H9 (cell line): Measurements from ENCODE around the gene OSR1. TPM values are rescaled to one million over a fixed set of nuclear protein-coding genes. Genes with fewer than 3 reads are reported as not detected.
A peak's percentile ranks its signal among the peaks of the same experiment; 100 is the strongest.
"Not testable (repeated sequence)": the region's sequence is repeated elsewhere in the genome, so short reads cannot be mapped to it uniquely, and the experiment has no call there.

Experiments
- DNase-seq: peaks from one replicate; pipeline ENCODE4 v3.0.0-alpha.2; 2017
- H2AFZ ChIP-seq: one replicate; pipeline ENCODE4 v1.6.1; 2013; ENCODE audit warnings: mild to moderate bottlenecking, low read length, control low read depth, moderate library complexity
- H2AK5ac ChIP-seq: 2 replicates; pipeline ENCODE4 v1.6.1; 2013; ENCODE audit warnings: low read length, control low read depth, mixed read lengths; ENCODE audit not compliant: insufficient read length
- H2BK120ac ChIP-seq: one replicate; pipeline ENCODE4 v1.6.1; 2013; ENCODE audit warnings: low read depth, mild to moderate bottlenecking, low read length, control low read depth, inconsistent platforms; ENCODE audit not compliant: poor library complexity, severe bottlenecking
- H2BK12ac ChIP-seq: 2 replicates; pipeline ENCODE4 v1.6.1; 2013; ENCODE audit warnings: low read length, control low read depth, mixed read lengths, low read depth; ENCODE audit not compliant: insufficient read length
- H2BK15ac ChIP-seq: 2 replicates; pipeline ENCODE4 v1.6.1; 2013; ENCODE audit warnings: low read depth, low read length, control low read depth
- H2BK20ac ChIP-seq: one replicate; pipeline ENCODE4 v1.6.1; 2013; ENCODE audit warnings: low read depth, mild to moderate bottlenecking, low read length, control low read depth, inconsistent platforms; ENCODE audit not compliant: poor library complexity, severe bottlenecking
- H2BK5ac ChIP-seq: 2 replicates; pipeline ENCODE4 v1.6.1; 2013; ENCODE audit warnings: low read length, control low read depth, mixed read lengths; ENCODE audit not compliant: insufficient read length
- H3K14ac ChIP-seq: 2 replicates; pipeline ENCODE4 v1.6.1; 2013; ENCODE audit warnings: low read length, control low read depth; ENCODE audit not compliant: insufficient read depth
- H3K18ac ChIP-seq: 2 replicates; pipeline ENCODE4 v1.6.1; 2013; ENCODE audit warnings: low read depth, mild to moderate bottlenecking, mixed read lengths, low read length, control low read depth; ENCODE audit not compliant: insufficient read length
- H3K23ac ChIP-seq: 2 replicates; pipeline ENCODE4 v1.6.1; 2013; ENCODE audit warnings: low read length, control low read depth, mixed read lengths, low read depth; ENCODE audit not compliant: insufficient read length
- H3K23me2 ChIP-seq: 2 replicates; pipeline ENCODE4 v1.6.1; 2013; ENCODE audit warnings: low read depth, mild to moderate bottlenecking, mixed read lengths, low read length, control low read depth; ENCODE audit not compliant: insufficient read length, poor library complexity, severe bottlenecking
- H3K27ac ChIP-seq: 2 replicates; pipeline ENCODE4 v1.5.1; 2013; ENCODE audit warnings: low read length, control low read depth, mixed read lengths, low read depth; ENCODE audit not compliant: insufficient read length
- H3K27me3 ChIP-seq: 2 replicates; pipeline ENCODE4 v1.6.1; 2013; ENCODE audit warnings: low read length, control low read depth, inconsistent platforms; ENCODE audit not compliant: insufficient read depth
- H3K4ac ChIP-seq: 2 replicates; pipeline ENCODE4 v1.6.1; 2013; ENCODE audit warnings: low read depth, mild to moderate bottlenecking, control low read depth, inconsistent platforms, low read length, moderate library complexity
- H3K4me1 ChIP-seq: 2 replicates; pipeline ENCODE4 v1.6.1; 2013; ENCODE audit warnings: low read length, control low read depth, inconsistent platforms; ENCODE audit not compliant: insufficient read depth
- H3K4me2 ChIP-seq: 2 replicates; pipeline ENCODE4 v1.6.1; 2013; ENCODE audit warnings: low read length, control low read depth, mixed read lengths; ENCODE audit not compliant: insufficient read length, insufficient read depth
- H3K56ac ChIP-seq: 2 replicates; pipeline ENCODE4 v1.6.1; 2013; ENCODE audit warnings: low read depth, mild to moderate bottlenecking, mixed read lengths, low read length, control low read depth; ENCODE audit not compliant: insufficient read length
- H3K79me1 ChIP-seq: 2 replicates; pipeline ENCODE4 v1.6.1; 2013; ENCODE audit warnings: low read depth, mild to moderate bottlenecking, moderate library complexity, low read length, control low read depth, inconsistent platforms; ENCODE audit not compliant: insufficient read depth, poor library complexity, severe bottlenecking
- H3K79me2 ChIP-seq: 2 replicates; pipeline ENCODE4 v1.6.1; 2013; ENCODE audit warnings: low read length, control low read depth, inconsistent platforms; ENCODE audit not compliant: insufficient read depth
- H3K9ac ChIP-seq: 2 replicates; pipeline ENCODE4 v1.6.1; 2013; ENCODE audit warnings: low read length, control low read depth, mixed read lengths; ENCODE audit not compliant: insufficient read length; ENCODE audit errors: extremely low read depth
- H3K9me3 ChIP-seq: one replicate; pipeline ENCODE4 v1.6.1; 2013; ENCODE audit warnings: low read depth, low read length, inconsistent platforms; ENCODE audit not compliant: control insufficient read depth
- H3T11ph ChIP-seq: one replicate; pipeline ENCODE4 v1.6.1; 2013; ENCODE audit warnings: mild to moderate bottlenecking, low read length, control low read depth, inconsistent platforms
- H4K20me1 ChIP-seq: one replicate; pipeline ENCODE4 v1.6.1; 2013; ENCODE audit not compliant: control insufficient read depth, insufficient read length, insufficient read depth
- H4K5ac ChIP-seq: 2 replicates; pipeline ENCODE4 v1.6.1; 2013; ENCODE audit warnings: low read depth, mild to moderate bottlenecking, mixed read lengths, low read length, control low read depth; ENCODE audit not compliant: insufficient read length
- H4K8ac ChIP-seq: replicated peaks from 2 replicates; pipeline ENCODE4 v1.6.1; 2013; ENCODE audit warnings: low read length, control low read depth, mixed read lengths, low read depth; ENCODE audit not compliant: insufficient read length
- H4K91ac ChIP-seq: 2 replicates; pipeline ENCODE4 v1.6.1; 2013; ENCODE audit warnings: low read depth, mild to moderate bottlenecking, moderate library complexity, mixed read lengths, low read length, control low read depth; ENCODE audit not compliant: insufficient read length
- H3K27ac Mint-ChIP-seq, 3 experiments: 2 replicates in 2 of 3; 3 replicates in 1 of 3; pipeline ENCODE4 v1.8.0; 2020 to 2021; ENCODE audit warnings: mixed read lengths in 3 of 3, mild to moderate bottlenecking in 1 of 3, moderate library complexity in 1 of 3
- H3K27me3 Mint-ChIP-seq: 2 replicates; pipeline ENCODE4 v1.8.0; 2021; ENCODE audit warnings: low read depth, mild to moderate bottlenecking, moderate library complexity, mixed read lengths
- H3K36me3 Mint-ChIP-seq, 3 experiments: 2 replicates in 2 of 3; 3 replicates in 1 of 3; pipeline ENCODE4 v1.8.0; 2020 to 2021; ENCODE audit warnings: low read depth in 3 of 3, mixed read lengths in 3 of 3; ENCODE audit not compliant: insufficient read depth in 1 of 3
- H3K4me1 Mint-ChIP-seq, 2 experiments: 2 replicates each; pipeline ENCODE4 v1.8.0; 2020; ENCODE audit warnings: mixed read lengths in 2 of 2
- H3K4me3 Mint-ChIP-seq, 2 experiments: 2 replicates in 1 of 2; 3 replicates in 1 of 2; pipeline ENCODE4 v1.8.0; 2020 to 2021; ENCODE audit warnings: mild to moderate bottlenecking in 2 of 2, mixed read lengths in 2 of 2, moderate library complexity in 1 of 2
- H3K9me3 Mint-ChIP-seq, 2 experiments: 2 replicates in 1 of 2; 3 replicates in 1 of 2; pipeline ENCODE4 v1.8.0; 2020; ENCODE audit warnings: mild to moderate bottlenecking in 2 of 2, mixed read lengths in 2 of 2, moderate library complexity in 1 of 2
- WGBS: extraction: QIAGEN DNeasy Blood & Tissue Kit; methylation state at CpG from one replicate; pipeline ENCODE4 v1.1.7; 2013; ENCODE audit warnings: missing lambda C conversion rate, low lambda C conversion rate, mixed read lengths; ENCODE audit not compliant: insufficient read length; ENCODE audit errors: extremely low coverage; 5-methylcytosine and 5-hydroxymethylcytosine counted together
- total RNA-seq: library from RNA; stranded (reverse); gene quantifications from 2 replicates; pipeline ENCODE4 v1.2.1, GENCODE V29; 2021

OSR1 gene
- total RNA-seq, 1 experiment from 2014 or later: 0.35 TPM

DNA sequence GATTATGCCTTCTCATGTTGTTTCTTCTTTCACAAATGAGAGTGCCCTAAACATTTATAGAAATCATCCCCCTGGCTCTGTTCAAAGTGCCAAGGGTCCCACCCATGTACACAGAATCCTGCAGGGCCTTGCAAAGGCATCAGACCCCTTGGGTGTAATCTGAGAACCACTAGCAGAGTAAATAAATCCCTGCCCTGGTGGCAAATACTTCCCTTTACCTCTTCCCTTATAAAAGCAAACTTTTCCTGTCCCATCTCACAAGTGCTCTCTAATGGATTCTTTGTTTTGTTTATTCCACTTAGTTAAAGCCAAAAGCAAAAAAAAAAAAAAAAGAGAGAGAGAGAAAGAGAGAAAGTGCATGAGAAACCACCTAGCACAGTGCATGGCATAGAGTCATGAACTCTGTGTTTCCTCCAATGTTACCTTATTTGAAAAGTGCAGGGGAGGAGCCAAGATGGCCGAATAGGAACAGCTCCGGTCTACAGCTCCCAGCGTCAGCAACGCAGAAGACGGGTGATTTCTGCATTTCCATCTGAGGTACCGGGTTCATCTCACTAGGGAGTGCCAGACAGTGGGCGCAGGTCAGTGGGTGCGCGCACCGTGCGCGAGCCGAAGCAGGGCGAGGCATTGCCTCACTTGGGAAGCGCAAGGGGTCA is 52.9 kb downstream of the OSR1 start:
- no CpG with 5 or more reads among the region's 15 CpGs for WGBS
- peak overlapping the region; percentile 14 to 63; a peak in 3 of 5 replicates for H3K4me3 Mint-ChIP-seq
- not testable (repeated sequence) for H2BK15ac ChIP-seq

More for the DNA sequence above, 52.9 kb downstream of the OSR1 start:
- not testable (repeated sequence) for H3K4ac ChIP-seq, H3K79me1 ChIP-seq, H2BK20ac ChIP-seq, H3K56ac ChIP-seq, H3K23ac ChIP-seq, H4K8ac ChIP-seq, H3K23me2 ChIP-seq, H3T11ph ChIP-seq, H3K27me3 ChIP-seq, H3K79me2 ChIP-seq, H3K9ac ChIP-seq, H3K4me2 ChIP-seq, H3K14ac ChIP-seq, H2AFZ ChIP-seq, H4K91ac ChIP-seq, H2BK5ac ChIP-seq, H4K5ac ChIP-seq, H3K18ac ChIP-seq, H4K20me1 ChIP-seq, H3K27ac ChIP-seq, H3K9me3 ChIP-seq, H3K27me3 Mint-ChIP-seq, DNase-seq, H2BK12ac ChIP-seq, H3K4me1 ChIP-seq, H2AK5ac ChIP-seq
- peaks cover 3 to 16% of the 10 kb centered on the region in 2 experiments for H3K9me3 Mint-ChIP-seq
- peak overlapping the region; percentile 69 to 92 (median 75); a peak in 5 of 7 replicates for H3K27ac Mint-ChIP-seq
- peak overlapping the region; percentile 69 for H2BK120ac ChIP-seq
- H3K4me1 Mint-ChIP-seq: peaks cover 9 to 13% of the 10 kb centered on the region in 2 experiments
- H3K36me3 Mint-ChIP-seq: peaks cover 5 to 21% (median 9%) of the 10 kb centered on the region in 3 experiments; a peak in 5 of 7 replicates
